ENCODE data around the gene C3. TPM values are rescaled to one million over a fixed set of nuclear protein-coding genes. Genes with fewer than 3 reads are reported as not detected.

C3 gene
- total RNA-seq, 3 donors from 2014 or later, result 42.2 to 473 (median 261) TPM

DNA sequence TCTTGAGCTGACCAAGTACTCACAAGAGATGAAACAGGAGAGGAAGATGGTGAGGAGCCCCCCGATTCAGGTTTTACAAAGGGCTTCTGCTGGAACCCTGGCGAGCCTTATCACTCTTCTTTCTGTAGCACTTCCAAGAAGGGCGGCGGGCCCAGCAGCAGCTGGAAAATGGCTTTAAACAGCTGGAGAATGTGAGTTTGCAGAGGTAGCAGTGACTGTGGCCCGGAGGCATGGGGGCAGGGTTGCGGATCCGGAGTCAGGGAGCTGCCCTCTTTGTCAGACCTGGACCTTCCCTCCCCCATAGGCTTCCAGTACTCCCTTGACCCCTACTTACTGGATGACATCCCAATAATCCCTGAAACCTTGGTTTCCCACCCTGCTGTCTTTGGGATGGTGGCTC is 22.6 kb upstream of the C3 start:
- DNase-seq, result peak in 1 of 3 donors; percentile 48
- intact Hi-C loops (cut with DNase I, micrococcal nuclease), result no loop called here
- peaks cover 34% of the 10 kb centered on the region for H3K4me1 ChIP-seq (ENCODE audit: low read depth)

GRCh38 chr19:6740589-6741343 is 20.3 kb upstream of the C3 start:
- ATAC-seq, result no peak
- peak; percentile 70 to 83 (median 77) for DNase-seq
- intact Hi-C loops (cut with DNase I, micrococcal nuclease), result no loop called here
- H3K4me1 ChIP-seq (ENCODE audit: low read depth), result peaks cover 42% of the 10 kb centered on the region
- no peaks in the 10 kb centered on the region for H3K9me3 ChIP-seq
- H3K36me3 ChIP-seq (ENCODE audit: low read depth), result no peaks in the 10 kb centered on the region
- peak overlapping the region; percentile 69 for H3K4me3 ChIP-seq
- TF ChIP-seq CTCF (IDR thresholded peaks at IDR 0.05), result no peak

More for the DNA sequence above, 22.6 kb upstream of the C3 start:
- TF ChIP-seq CTCF (IDR thresholded peaks at IDR 0.05), result no peak
- H3K4me3 ChIP-seq, result no peak overlapping the region
- no peaks in the 10 kb centered on the region for H3K9me3 ChIP-seq
- H3K36me3 ChIP-seq (ENCODE audit: low read depth), result no peaks in the 10 kb centered on the region
- ATAC-seq, result no peak

DNA sequence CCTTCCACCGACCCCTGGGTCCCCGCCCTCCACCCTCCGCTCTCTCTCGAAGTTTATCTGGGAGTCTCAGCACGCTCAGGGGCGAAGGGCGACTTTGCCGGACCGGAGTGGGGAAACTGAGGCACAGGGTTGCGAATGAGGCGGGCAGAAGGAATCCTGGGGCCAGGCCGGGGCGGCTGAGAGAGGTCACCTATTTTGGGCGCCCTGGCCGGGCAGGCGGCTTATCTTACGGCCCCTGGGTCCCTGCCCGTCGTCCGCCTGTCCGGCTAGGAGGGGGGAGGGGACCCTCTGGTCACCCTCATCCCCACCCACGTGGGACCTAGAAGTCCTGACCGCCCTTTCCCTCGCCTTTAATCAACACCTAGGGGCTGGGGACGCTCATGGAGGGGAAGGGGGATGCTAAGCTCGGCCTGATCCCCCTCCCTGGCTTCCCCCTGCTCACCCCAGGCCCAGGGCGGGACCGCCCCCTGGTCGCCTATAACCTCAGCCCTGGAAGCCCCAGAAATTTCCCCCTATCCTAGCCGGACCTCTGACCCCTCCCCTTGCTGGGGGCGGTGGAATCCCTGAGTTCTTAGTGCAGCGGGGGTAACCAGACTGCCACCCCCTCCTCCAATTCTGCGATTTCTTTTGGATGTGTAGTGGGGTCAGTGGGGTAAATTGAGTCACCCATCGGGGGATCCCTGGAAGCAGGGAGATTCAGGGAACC is 19.6 kb upstream of the C3 start:
- Histone ChIP-seq H3K4me1 (ENCODE audit: low read depth) (peaks cover 38% of the 10 kb centered on the region), H3K4me3 (peak overlapping the region; percentile 69), H3K9me3 (no peaks in the 10 kb centered on the region), H3K36me3 (ENCODE audit: low read depth) (no peaks in the 10 kb centered on the region)
- no peak for ATAC-seq
- intact Hi-C loops (cut with DNase I, micrococcal nuclease), result no loop called here
- no peak for TF ChIP-seq CTCF (IDR thresholded peaks at IDR 0.05)
- DNase-seq, result peak in 1 of 3 donors; percentile 65

- peak; percentile 88 to 93 (median 93) for DNase-seq
- H3K4me1 ChIP-seq (ENCODE audit: low read depth), result peaks cover 36% of the 10 kb centered on the region
These were observed 19.0 kb upstream of the C3 start, which contains the start of gene TRIP10 for GRCh38 chr19:6739390-6739882. TSS of gene TRIP10 (plus strand) at chr19:6739680. CDS start at chr19:6739762, 82 bp downstream.

More at GRCh38 chr19:6739390-6739882, 19.0 kb upstream of the C3 start, which contains the start of gene TRIP10:
- intact Hi-C loops (cut with DNase I, micrococcal nuclease), result no loop called here
- no peak for TF ChIP-seq CTCF (IDR thresholded peaks at IDR 0.05)
- ATAC-seq, result peak; percentile 54
- H3K36me3 ChIP-seq (ENCODE audit: low read depth), result no peaks in the 10 kb centered on the region
- peak within 1 kb of the TSS; percentile 69 for H3K4me3 ChIP-seq
- H3K9me3 ChIP-seq, result no peaks in the 10 kb centered on the region
